Uterus (tissue), 2 donors: ENCODE measurements around the gene TMEM250.

Source experiments
- CTCF ChIP-seq, 4 experiments: fragments of 200-600 bp in 2 of 4; fragments of 450-650 bp in 2 of 4; sonication (generic) in 2 of 4; IDR thresholded peaks; one replicate each; pipeline ENCODE4 v1.5.1; 2016 to 2019; ENCODE audit warnings: antibody characterized with exemption in 4 of 4, mild to moderate bottlenecking in 2 of 4, moderate library complexity in 1 of 4
- POLR2A ChIP-seq, 2 donors: fragments of 450-650 bp; IDR thresholded peaks; one replicate each; pipeline ENCODE4 v1.6.1; 2016; ENCODE audit warnings: antibody characterized with exemption in 2 of 2, mild to moderate bottlenecking in 1 of 2, moderate library complexity in 1 of 2

- TF ChIP-seq CTCF (IDR thresholded peaks at IDR 0.05) (no peak), POLR2A (IDR thresholded peaks at IDR 0.05) (no peak)
These were observed 17.7 kb downstream of the TMEM250 start for GRCh38 chr9:136100700-136101614.
